Hindlimb muscle (tissue), 1 donor: ENCODE results near the gene SNRNP25. TPM values are rescaled to one million over a fixed set of nuclear protein-coding genes. Genes with fewer than 3 reads are reported as not detected.

ENCODE experiments used
- DNase-seq: peaks from one replicate; pipeline ENCODE4 v3.0.0-alpha.2; 2013
- polyA plus RNA-seq: library from polyadenylated mRNA; unstranded; fragments of 120-200 nt; gene quantifications from one replicate; pipeline ENCODE4 v1.2.1, GENCODE V29; 2013; ENCODE audit not compliant: insufficient read length

Gene SNRNP25
- polyA plus RNA-seq, 1 donor = 31.2 TPM

GRCh38 chr16:104928-105327, 51.3 kb downstream of the SNRNP25 start:
- DNase-seq = no peak

GRCh38 chr16:105521-105920, 51.9 kb downstream of the SNRNP25 start:
- DNase-seq = no peak

GRCh38 chr16:106623-107324, 53.1 kb downstream of the SNRNP25 start:
- peak; percentile 83 for DNase-seq

Other genes with a start within 250 kb of the SNRNP25 start
- gene POLR3K, start 220 bp upstream of the SNRNP25 start, polyA plus RNA-seq = 8.4 TPM
- 47.2 TPM for gene RHBDF1, start 18.8 kb downstream of the SNRNP25 start, polyA plus RNA-seq
- 29.8 TPM for gene MPG, start 24.4 kb downstream of the SNRNP25 start, polyA plus RNA-seq
- gene NPRL3, start 84.8 kb downstream of the SNRNP25 start, polyA plus RNA-seq = 34.9 TPM
- 1.9 TPM for gene HBZ, start 98.8 kb downstream of the SNRNP25 start, polyA plus RNA-seq
- gene HBM, start 112.2 kb downstream of the SNRNP25 start, polyA plus RNA-seq = 9.6 TPM
- 1,686 TPM for gene HBA2, start 119.0 kb downstream of the SNRNP25 start, polyA plus RNA-seq
- 1,043 TPM for gene HBA1, start 122.9 kb downstream of the SNRNP25 start, polyA plus RNA-seq
- gene HBQ1, start 126.6 kb downstream of the SNRNP25 start, polyA plus RNA-seq = 1.1 TPM
- gene LUC7L, start 175.6 kb downstream of the SNRNP25 start, polyA plus RNA-seq = 64.9 TPM
- gene FAM234A, start 181.0 kb downstream of the SNRNP25 start, polyA plus RNA-seq = 44.0 TPM
- gene RGS11, start 222.1 kb downstream of the SNRNP25 start, polyA plus RNA-seq = 1.6 TPM
- 0.92 TPM for gene ARHGDIG, start 226.8 kb downstream of the SNRNP25 start, polyA plus RNA-seq
- gene PDIA2, start 229.3 kb downstream of the SNRNP25 start, polyA plus RNA-seq = 0.77 TPM